ENCODE results near the gene ANAPC7.

ANAPC7 gene

GRCh38 chr12:110370732-110371231 lies 32.7 kb downstream of the ANAPC7 start:
- H3K36me3 ChIP-seq (ENCODE audit: low read length): peaks cover 6% of the 10 kb centered on the region; the same call in 1 of the 2 replicates

GRCh38 chr12:110369992-110370391 lies 33.5 kb downstream of the ANAPC7 start:
- Histone ChIP-seq H3K9ac (ENCODE audit: low read length) (no peak overlapping the region), H3K9me3 (ENCODE audit: insufficient read depth, low read length) (no peaks in the 10 kb centered on the region), H2AFZ (ENCODE audit: low read depth, low read length, severe bottlenecking) (no peak overlapping the region), H3K4me3 (ENCODE audit: insufficient read depth, low read length, poor library complexity, severe bottlenecking) (no peak overlapping the region), H3K27me3 (ENCODE audit: low read length) (no peaks in the 10 kb centered on the region), H3F3A (ENCODE audit: insufficient read depth) (0 out of 2 replicates have a peak, but pooled peaks cover 3% of the 10 kb centered on the region), H3K9me2 (replicated peaks; ENCODE audit: insufficient read depth, low read length) (no peaks in the 10 kb centered on the region), H4K20me1 (ENCODE audit: low read depth, low read length) (no peaks in the 10 kb centered on the region), H3K27ac (ENCODE audit: low read depth, low read length) (no peak overlapping the region), H3K4me2 (ENCODE audit: low read depth, low read length, poor library complexity, severe bottlenecking) (no peak overlapping the region), H3K79me2 (ENCODE audit: insufficient read depth, low read length) (no peaks in the 10 kb centered on the region), H3K36me3 (ENCODE audit: low read length) (no peaks in the 10 kb centered on the region)
- TF ChIP-seq EZH2phosphoT487 (conservative IDR thresholded peaks at IDR 0.05; ENCODE audit: low read length) (no peak), CTCF (IDR thresholded peaks at IDR 0.05; ENCODE audit: insufficient read depth, low read length, poor library complexity, severe bottlenecking) (no peak)

More at GRCh38 chr12:110370732-110371231, 32.7 kb downstream of the ANAPC7 start:
- H3K9me2 ChIP-seq (replicated peaks; ENCODE audit: insufficient read depth, low read length): no peaks in the 10 kb centered on the region
- no peak overlapping the region for H2AFZ ChIP-seq (ENCODE audit: low read depth, low read length, severe bottlenecking)
- TF ChIP-seq CTCF (IDR thresholded peaks at IDR 0.05; ENCODE audit: insufficient read depth, low read length, poor library complexity, severe bottlenecking) (no peak), EZH2phosphoT487 (conservative IDR thresholded peaks at IDR 0.05; ENCODE audit: low read length) (no peak)
- 0 out of 2 replicates have a peak, but pooled peaks cover 3% of the 10 kb centered on the region for H3F3A ChIP-seq (ENCODE audit: insufficient read depth)
- H4K20me1 ChIP-seq (ENCODE audit: low read depth, low read length): no peaks in the 10 kb centered on the region
- no peak overlapping the region for H3K9ac ChIP-seq (ENCODE audit: low read length)
- no peak overlapping the region for H3K27ac ChIP-seq (ENCODE audit: low read depth, low read length)
- no peak overlapping the region for H3K4me2 ChIP-seq (ENCODE audit: low read depth, low read length, poor library complexity, severe bottlenecking)
- H3K79me2 ChIP-seq (ENCODE audit: insufficient read depth, low read length): no peaks in the 10 kb centered on the region
- no peak overlapping the region for H3K4me3 ChIP-seq (ENCODE audit: insufficient read depth, low read length, poor library complexity, severe bottlenecking)
- H3K27me3 ChIP-seq (ENCODE audit: low read length): no peaks in the 10 kb centered on the region
- no peaks in the 10 kb centered on the region for H3K9me3 ChIP-seq (ENCODE audit: insufficient read depth, low read length)

DNA sequence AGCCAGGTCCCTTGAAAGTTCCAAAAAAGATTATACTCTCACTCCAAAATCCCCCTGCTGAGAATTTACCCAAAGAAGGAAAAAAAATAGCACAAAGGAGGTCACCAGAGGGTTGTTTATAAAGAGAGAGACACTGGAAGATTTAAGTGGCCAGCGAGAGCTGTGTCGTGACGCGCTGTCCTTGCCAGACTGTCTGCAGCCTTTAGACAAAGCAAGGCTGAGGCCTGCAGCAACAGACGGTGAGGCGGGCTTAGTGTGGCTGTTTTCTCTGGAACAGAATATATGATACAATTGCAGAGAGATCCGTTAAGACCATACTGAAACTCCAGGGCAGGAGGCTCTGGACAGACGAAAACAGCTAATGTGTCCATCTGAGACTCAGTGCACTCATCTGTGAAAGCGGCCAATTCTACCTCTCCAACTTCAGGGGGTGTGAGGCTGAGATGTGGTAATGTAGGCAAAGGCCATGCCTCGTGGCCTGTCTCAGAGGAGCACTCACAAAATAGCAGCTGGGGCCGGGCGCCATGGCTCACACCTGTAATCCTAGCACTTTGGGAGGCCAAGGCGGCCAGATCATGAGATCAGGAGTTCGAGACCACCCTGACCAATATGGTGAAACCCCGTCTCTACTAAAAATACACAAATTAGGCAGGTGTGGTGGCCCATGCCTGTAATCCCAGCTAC lies 36.2 kb downstream of the ANAPC7 start:
- no peak overlapping the region for H3K27ac ChIP-seq (ENCODE audit: low read depth, low read length)
- H3K36me3 ChIP-seq (ENCODE audit: low read length): no peaks in the 10 kb centered on the region
- H2AFZ ChIP-seq (ENCODE audit: low read depth, low read length, severe bottlenecking): no peak overlapping the region
- no peaks in the 10 kb centered on the region for H3K9me3 ChIP-seq (ENCODE audit: insufficient read depth, low read length)
- H3K9ac ChIP-seq (ENCODE audit: low read length): no peak overlapping the region
- no peak overlapping the region for H3K4me2 ChIP-seq (ENCODE audit: low read depth, low read length, poor library complexity, severe bottlenecking)
- no peak for TF ChIP-seq EZH2phosphoT487 (conservative IDR thresholded peaks at IDR 0.05; ENCODE audit: low read length)
- TF ChIP-seq CTCF (IDR thresholded peaks at IDR 0.05; ENCODE audit: insufficient read depth, low read length, poor library complexity, severe bottlenecking): no peak
- H3K9me2 ChIP-seq (replicated peaks; ENCODE audit: insufficient read depth, low read length): no peaks in the 10 kb centered on the region
- H3K27me3 ChIP-seq (ENCODE audit: low read length): no peaks in the 10 kb centered on the region
- H3K4me3 ChIP-seq (ENCODE audit: insufficient read depth, low read length, poor library complexity, severe bottlenecking): no peak overlapping the region
- no peaks in the 10 kb centered on the region for H3K79me2 ChIP-seq (ENCODE audit: insufficient read depth, low read length)
- no peaks in the 10 kb centered on the region for H4K20me1 ChIP-seq (ENCODE audit: low read depth, low read length)
- 0 out of 2 replicates have a peak, but pooled peaks cover 4% of the 10 kb centered on the region for H3F3A ChIP-seq (ENCODE audit: insufficient read depth)

All from SU-DHL-6 (cell line).